Measurements from ENCODE around the gene PDLIM1.

PDLIM1 gene

GRCh38 chr10:95336702-95337101 lies 45.9 kb upstream of the PDLIM1 start:
- no peak overlapping the region for H3K4me3 ChIP-seq (ENCODE audit: low read length)
- TF ChIP-seq EZH2phosphoT487 (IDR thresholded peaks at IDR 0.05; ENCODE audit: low read length): no peak
- TF ChIP-seq EZH2 (optimal IDR thresholded peaks at IDR 0.05; ENCODE audit: low read depth, low read length): no peak
- TF ChIP-seq, protein P1, sequence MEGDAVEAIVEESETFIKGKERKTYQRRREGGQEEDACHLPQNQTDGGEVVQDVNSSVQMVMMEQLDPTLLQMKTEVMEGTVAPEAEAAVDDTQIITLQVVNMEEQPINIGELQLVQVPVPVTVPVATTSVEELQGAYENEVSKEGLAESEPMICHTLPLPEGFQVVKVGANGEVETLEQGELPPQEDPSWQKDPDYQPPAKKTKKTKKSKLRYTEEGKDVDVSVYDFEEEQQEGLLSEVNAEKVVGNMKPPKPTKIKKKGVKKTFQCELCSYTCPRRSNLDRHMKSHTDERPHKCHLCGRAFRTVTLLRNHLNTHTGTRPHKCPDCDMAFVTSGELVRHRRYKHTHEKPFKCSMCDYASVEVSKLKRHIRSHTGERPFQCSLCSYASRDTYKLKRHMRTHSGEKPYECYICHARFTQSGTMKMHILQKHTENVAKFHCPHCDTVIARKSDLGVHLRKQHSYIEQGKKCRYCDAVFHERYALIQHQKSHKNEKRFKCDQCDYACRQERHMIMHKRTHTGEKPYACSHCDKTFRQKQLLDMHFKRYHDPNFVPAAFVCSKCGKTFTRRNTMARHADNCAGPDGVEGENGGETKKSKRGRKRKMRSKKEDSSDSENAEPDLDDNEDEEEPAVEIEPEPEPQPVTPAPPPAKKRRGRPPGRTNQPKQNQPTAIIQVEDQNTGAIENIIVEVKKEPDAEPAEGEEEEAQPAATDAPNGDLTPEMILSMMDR (IDR thresholded peaks at IDR 0.05; ENCODE audit: low read length): no peak
- DNase-seq: no peak
- no peaks in the 10 kb centered on the region for H3K9me2 ChIP-seq (replicated peaks; ENCODE audit: insufficient read depth, low read length)
- H3K27ac ChIP-seq (ENCODE audit: low read length): no peak overlapping the region
- H3K27me3 ChIP-seq (replicated peaks; ENCODE audit: insufficient read depth, low read length): no peaks in the 10 kb centered on the region
- H3K36me3 ChIP-seq (replicated peaks; ENCODE audit: insufficient read depth, low read length): no peaks in the 10 kb centered on the region
- H3K79me2 ChIP-seq (ENCODE audit: low read length): no peaks in the 10 kb centered on the region
- H3K9me3 ChIP-seq (replicated peaks; ENCODE audit: insufficient read depth, low read length): no peaks in the 10 kb centered on the region
- H3F3A ChIP-seq (ENCODE audit: insufficient read depth, low read length): no peaks in the 10 kb centered on the region
- H3K4me2 ChIP-seq (ENCODE audit: low read depth, low read length): no peak overlapping the region
- no peak overlapping the region for H3K9ac ChIP-seq (ENCODE audit: low read length)
- H3K4me1 ChIP-seq (ENCODE audit: low read length): no peaks in the 10 kb centered on the region
- no peaks in the 10 kb centered on the region for H4K20me1 ChIP-seq (ENCODE audit: insufficient read depth, low read length)
- no peak overlapping the region for H2AFZ ChIP-seq (ENCODE audit: low read length)

GRCh38 chr10:95335933-95336699 lies 45.3 kb upstream of the PDLIM1 start:
- Histone ChIP-seq H3K4me3 (ENCODE audit: low read length) (no peak overlapping the region), H2AFZ (ENCODE audit: low read length) (no peak overlapping the region), H3K27ac (ENCODE audit: low read length) (no peak overlapping the region), H4K20me1 (ENCODE audit: insufficient read depth, low read length) (no peaks in the 10 kb centered on the region), H3K36me3 (replicated peaks; ENCODE audit: insufficient read depth, low read length) (no peaks in the 10 kb centered on the region), H3K79me2 (ENCODE audit: low read length) (no peaks in the 10 kb centered on the region), H3K4me2 (ENCODE audit: low read depth, low read length) (no peak overlapping the region), H3F3A (ENCODE audit: insufficient read depth, low read length) (no peaks in the 10 kb centered on the region), H3K9me3 (replicated peaks; ENCODE audit: insufficient read depth, low read length) (no peaks in the 10 kb centered on the region), H3K27me3 (replicated peaks; ENCODE audit: insufficient read depth, low read length) (no peaks in the 10 kb centered on the region), H3K9me2 (replicated peaks; ENCODE audit: insufficient read depth, low read length) (no peaks in the 10 kb centered on the region), H3K4me1 (ENCODE audit: low read length) (no peaks in the 10 kb centered on the region), H3K9ac (ENCODE audit: low read length) (no peak overlapping the region)
- TF ChIP-seq EZH2 (optimal IDR thresholded peaks at IDR 0.05; ENCODE audit: low read depth, low read length) (no peak), EZH2phosphoT487 (IDR thresholded peaks at IDR 0.05; ENCODE audit: low read length) (no peak)
- TF ChIP-seq, protein P1 (IDR thresholded peaks at IDR 0.05; ENCODE audit: low read length): no peak
- no peak for DNase-seq

GRCh38 chr10:95334805-95335144 lies 44.0 kb upstream of the PDLIM1 start:
- H3K4me2 ChIP-seq (ENCODE audit: low read depth, low read length): no peak overlapping the region

More at GRCh38 chr10:95334805-95335144, 44.0 kb upstream of the PDLIM1 start:
- no peaks in the 10 kb centered on the region for H3K4me1 ChIP-seq (ENCODE audit: low read length)
- H3K4me3 ChIP-seq (ENCODE audit: low read length): no peak overlapping the region
- H3K9me2 ChIP-seq (replicated peaks; ENCODE audit: insufficient read depth, low read length): no peaks in the 10 kb centered on the region
- no peak overlapping the region for H3K9ac ChIP-seq (ENCODE audit: low read length)
- no peaks in the 10 kb centered on the region for H3K36me3 ChIP-seq (replicated peaks; ENCODE audit: insufficient read depth, low read length)
- H3F3A ChIP-seq (ENCODE audit: insufficient read depth, low read length): no peaks in the 10 kb centered on the region
- TF ChIP-seq EZH2phosphoT487 (IDR thresholded peaks at IDR 0.05; ENCODE audit: low read length) (no peak), EZH2 (optimal IDR thresholded peaks at IDR 0.05; ENCODE audit: low read depth, low read length) (no peak)
- TF ChIP-seq, protein P1 (IDR thresholded peaks at IDR 0.05; ENCODE audit: low read length): no peak
- no peak overlapping the region for H2AFZ ChIP-seq (ENCODE audit: low read length)
- no peak overlapping the region for H3K27ac ChIP-seq (ENCODE audit: low read length)
- DNase-seq: no peak
- H4K20me1 ChIP-seq (ENCODE audit: insufficient read depth, low read length): no peaks in the 10 kb centered on the region
- no peaks in the 10 kb centered on the region for H3K79me2 ChIP-seq (ENCODE audit: low read length)
- no peaks in the 10 kb centered on the region for H3K27me3 ChIP-seq (replicated peaks; ENCODE audit: insufficient read depth, low read length)
- H3K9me3 ChIP-seq (replicated peaks; ENCODE audit: insufficient read depth, low read length): no peaks in the 10 kb centered on the region
